Thymus (tissue), 11 donors: ENCODE results near the gene TMEM108. TPM values are rescaled to one million over a fixed set of nuclear protein-coding genes. Genes with fewer than 3 reads are reported as not detected.

Experiments
- DNase-seq, 9 donors: peaks; one replicate each; pipeline ENCODE4 v3.0.0-alpha.2; 2013; ENCODE audit warnings: low spot score in 9 of 9, low read depth in 6 of 9, missing footprints in 1 of 9
- H3K27ac ChIP-seq, 2 donors: one replicate each; pipeline ENCODE4 v1.5.1; 2013; ENCODE audit warnings: control low read depth in 1 of 2, low read depth in 1 of 2, low read length in 1 of 2, mild to moderate bottlenecking in 1 of 2, moderate library complexity in 1 of 2
- H3K27me3 ChIP-seq, 2 donors: one replicate each; pipeline ENCODE4 v1.5.1; 2013; ENCODE audit warnings: low read length in 1 of 2; ENCODE audit not compliant: control insufficient read depth in 2 of 2, insufficient read depth in 1 of 2
- H3K36me3 ChIP-seq, 2 donors: one replicate each; pipeline ENCODE4 v1.5.1; 2013; ENCODE audit warnings: low read length in 1 of 2, mild to moderate bottlenecking in 1 of 2, moderate library complexity in 1 of 2; ENCODE audit not compliant: control insufficient read depth in 2 of 2, insufficient read depth in 2 of 2
- H3K4me1 ChIP-seq, 2 donors: one replicate each; pipeline ENCODE4 v1.5.1; 2013; ENCODE audit warnings: low read length in 2 of 2; ENCODE audit not compliant: control insufficient read depth in 2 of 2, insufficient read depth in 2 of 2
- H3K4me3 ChIP-seq, 2 donors: one replicate each; pipeline ENCODE4 v1.5.1; 2013; ENCODE audit warnings: low read length in 2 of 2, control low read depth in 1 of 2, mild to moderate bottlenecking in 1 of 2
- H3K9me3 ChIP-seq, 2 donors: one replicate each; pipeline ENCODE4 v1.5.1; 2013; ENCODE audit warnings: low read length in 1 of 2, mild to moderate bottlenecking in 1 of 2; ENCODE audit not compliant: control insufficient read depth in 2 of 2, insufficient read depth in 1 of 2
- WGBS: extraction: QIAGEN DNeasy Blood & Tissue Kit; methylation state at CpG from one replicate; pipeline ENCODE4 v1.1.7; 2013; 5-methylcytosine and 5-hydroxymethylcytosine counted together
- polyA plus RNA-seq: library from polyadenylated mRNA; stranded (reverse); fragments of 200-250 nt; gene quantifications from one replicate; pipeline ENCODE4 v1.2.3, GENCODE V29; 2013
- total RNA-seq: library from RNA; stranded (reverse); fragments of 120-200 nt; gene quantifications from one replicate; pipeline ENCODE4 v1.2.4, GENCODE V29; 2013
- donor health status: healthy.

The TMEM108 gene
- total and polyA plus RNA-seq, 2 donors, result 0.33 to 0.50 TPM

DNA sequence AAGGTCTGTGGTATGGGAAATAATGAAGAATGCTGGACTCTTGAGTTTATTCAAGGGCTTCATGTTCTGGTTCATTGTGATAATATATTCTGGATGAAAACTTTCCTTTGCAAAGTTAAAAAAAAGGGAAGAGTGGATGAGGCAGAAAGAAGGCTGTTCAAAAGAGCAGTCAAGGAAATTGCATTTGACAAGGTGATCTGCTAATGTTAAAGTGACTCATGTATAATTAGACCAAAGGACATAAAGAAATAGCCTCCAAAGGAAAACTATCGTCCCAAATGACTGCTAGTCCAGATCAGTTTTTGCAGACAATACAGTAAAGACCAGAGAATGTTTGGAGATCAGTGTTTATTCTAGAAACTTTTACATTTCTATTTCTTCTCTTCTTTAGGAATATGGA is 9.8 kb downstream of the TMEM108 start:
- Histone ChIP-seq H3K27me3 (no peaks in the 10 kb centered on the region), H3K27ac (no peak overlapping the region), H3K4me3 (no peak overlapping the region), H3K4me1 (no peaks in the 10 kb centered on the region), H3K9me3 (no peaks in the 10 kb centered on the region), H3K36me3 (no peaks in the 10 kb centered on the region)
- 89% methylated on average over 1 of the region's 1 CpG for WGBS
- DNase-seq, result no peak

GRCh38 chr3:133049491-133049890 is 11.3 kb downstream of the TMEM108 start:
- no peak overlapping the region for H3K27ac ChIP-seq
- 85% methylated on average over 2 of the region's 2 CpGs for WGBS
- no peaks in the 10 kb centered on the region for H3K27me3 ChIP-seq

GRCh38 chr3:133050891-133051290 is 12.7 kb downstream of the TMEM108 start:
- H3K4me3 ChIP-seq, result no peak overlapping the region
- WGBS, result 98% methylated on average over 2 of the region's 2 CpGs
- H3K27ac ChIP-seq, result no peak overlapping the region
- no peak for DNase-seq
- no peaks in the 10 kb centered on the region for H3K9me3 ChIP-seq
- H3K27me3 ChIP-seq, result no peaks in the 10 kb centered on the region
- no peaks in the 10 kb centered on the region for H3K36me3 ChIP-seq
- H3K4me1 ChIP-seq, result no peaks in the 10 kb centered on the region

More at GRCh38 chr3:133049491-133049890, 11.3 kb downstream of the TMEM108 start:
- Histone ChIP-seq H3K9me3 (no peaks in the 10 kb centered on the region), H3K4me3 (no peak overlapping the region), H3K36me3 (no peaks in the 10 kb centered on the region), H3K4me1 (no peaks in the 10 kb centered on the region)
- no peak for DNase-seq

DNA sequence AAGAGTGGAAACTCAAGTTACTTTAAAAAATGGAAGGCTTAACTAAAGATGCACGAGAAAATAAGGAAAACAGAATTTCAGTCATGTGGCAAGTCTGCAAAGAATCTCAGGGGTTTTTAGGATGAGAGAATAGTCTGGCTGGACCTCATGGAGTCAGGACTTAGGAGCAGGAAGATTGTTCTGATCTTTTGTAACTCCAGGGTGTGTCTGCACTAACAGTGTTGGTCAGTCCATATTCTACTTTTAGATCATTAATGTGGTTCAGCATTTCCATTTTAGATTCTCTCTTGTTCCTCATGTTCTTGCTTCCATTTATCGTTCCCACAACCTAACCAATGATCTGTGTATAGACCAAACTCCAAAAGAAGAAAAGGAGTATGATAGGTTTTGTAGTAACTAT is 15.3 kb downstream of the TMEM108 start:
- H3K27ac ChIP-seq, result no peak overlapping the region
- 87% methylated on average over 2 of the region's 2 CpGs for WGBS
- no peaks in the 10 kb centered on the region for H3K4me1 ChIP-seq
- H3K9me3 ChIP-seq, result no peaks in the 10 kb centered on the region
- no peak overlapping the region for H3K4me3 ChIP-seq
- no peak for DNase-seq
- H3K27me3 ChIP-seq, result no peaks in the 10 kb centered on the region
- no peaks in the 10 kb centered on the region for H3K36me3 ChIP-seq

GRCh38 chr3:133054586-133054985 is 16.4 kb downstream of the TMEM108 start:
- no peaks in the 10 kb centered on the region for H3K9me3 ChIP-seq
- WGBS, result 94% methylated on average over 1 of the region's 1 CpG
- H3K27me3 ChIP-seq, result no peaks in the 10 kb centered on the region
- H3K4me3 ChIP-seq, result no peak overlapping the region
- H3K36me3 ChIP-seq, result no peaks in the 10 kb centered on the region
- no peak for DNase-seq
- H3K27ac ChIP-seq, result no peak overlapping the region
- H3K4me1 ChIP-seq, result no peaks in the 10 kb centered on the region

DNA sequence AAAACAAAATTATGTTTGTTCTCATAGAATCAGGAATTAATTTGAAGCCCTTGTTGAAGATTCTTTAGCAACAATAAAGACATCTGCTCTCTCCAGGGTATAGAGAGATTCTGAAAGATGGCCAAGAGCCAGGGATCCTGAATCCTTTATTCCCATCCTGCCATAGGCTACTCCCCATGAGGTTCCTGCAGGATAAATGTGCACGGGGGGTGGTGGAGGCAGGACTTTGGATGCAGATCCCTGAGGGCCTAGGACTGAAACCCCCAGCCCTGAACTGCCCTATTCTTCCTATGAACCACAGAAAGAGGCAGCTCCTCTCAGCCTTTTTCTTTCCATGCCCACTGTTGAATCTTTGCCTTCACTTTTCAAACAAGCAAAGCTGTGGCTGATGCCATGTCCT is 17.1 kb downstream of the TMEM108 start:
- 86% methylated on average over 1 of the region's 1 CpG for WGBS
- Histone ChIP-seq H3K4me1 (no peaks in the 10 kb centered on the region), H3K4me3 (no peak overlapping the region), H3K9me3 (no peaks in the 10 kb centered on the region), H3K36me3 (no peaks in the 10 kb centered on the region), H3K27ac (no peak overlapping the region), H3K27me3 (no peaks in the 10 kb centered on the region)
- no peak for DNase-seq

- Histone ChIP-seq H3K27me3 (no peaks in the 10 kb centered on the region), H3K36me3 (no peaks in the 10 kb centered on the region), H3K4me3 (no peak overlapping the region), H3K4me1 (no peaks in the 10 kb centered on the region), H3K9me3 (no peaks in the 10 kb centered on the region), H3K27ac (no peak overlapping the region)
- 93% methylated on average over 4 of the region's 4 CpGs for WGBS
- DNase-seq, result no peak
Observed at GRCh38 chr3:133058243-133058642, 20.1 kb downstream of the TMEM108 start.

- Histone ChIP-seq H3K27me3 (no peaks in the 10 kb centered on the region), H3K4me1 (no peaks in the 10 kb centered on the region)
Observed at GRCh38 chr3:133058831-133059230, 20.6 kb downstream of the TMEM108 start.

GRCh38 chr3:133065193-133065961 is 27.2 kb downstream of the TMEM108 start:
- no peak for DNase-seq
- Histone ChIP-seq H3K4me3 (no peak overlapping the region), H3K36me3 (no peaks in the 10 kb centered on the region), H3K27me3 (no peaks in the 10 kb centered on the region), H3K4me1 (no peaks in the 10 kb centered on the region), H3K27ac (no peak overlapping the region), H3K9me3 (no peaks in the 10 kb centered on the region)
- 98% methylated on average over 7 of the region's 7 CpGs for WGBS

More at GRCh38 chr3:133058831-133059230, 20.6 kb downstream of the TMEM108 start:
- Histone ChIP-seq H3K9me3 (no peaks in the 10 kb centered on the region), H3K36me3 (no peaks in the 10 kb centered on the region), H3K27ac (no peak overlapping the region), H3K4me3 (no peak overlapping the region)
- WGBS, result 75% methylated on average over 6 of the region's 6 CpGs
- DNase-seq, result no peak
